Measurements from ENCODE around the gene SLC11A1.

Gene SLC11A1

GRCh38 chr2:218366621-218367414, 15.3 kb upstream of the SLC11A1 start:
- FAIRE-seq = no peak

GRCh38 chr2:218367415-218368149, 14.5 kb upstream of the SLC11A1 start:
- FAIRE-seq = no peak

- no peak for FAIRE-seq
These were observed 13.9 kb upstream of the SLC11A1 start for GRCh38 chr2:218368150-218368528.

GRCh38 chr2:218368621-218369153, 13.4 kb upstream of the SLC11A1 start:
- FAIRE-seq = no peak

- no peak for FAIRE-seq
These were observed 12.7 kb upstream of the SLC11A1 start for GRCh38 chr2:218369330-218369729.

- no peak for FAIRE-seq
These were observed 11.5 kb upstream of the SLC11A1 start for GRCh38 chr2:218370410-218371063.

- FAIRE-seq = no peak
These were observed 10.1 kb upstream of the SLC11A1 start for GRCh38 chr2:218371983-218372350.

- no peak for FAIRE-seq
These were observed 7.3 kb upstream of the SLC11A1 start for GRCh38 chr2:218374795-218375194.

GRCh38 chr2:218375212-218375611, 6.9 kb upstream of the SLC11A1 start:
- peak; percentile 91 for FAIRE-seq

- FAIRE-seq = no peak
These were observed 4.0 kb upstream of the SLC11A1 start for GRCh38 chr2:218378053-218378452.

GRCh38 chr2:218382785-218383184, 712 bp downstream of the SLC11A1 start:
- FAIRE-seq = no peak

- no peak for FAIRE-seq
These were observed 1.9 kb downstream of the SLC11A1 start for GRCh38 chr2:218383892-218384519.

GRCh38 chr2:218384975-218385374, 2.9 kb downstream of the SLC11A1 start:
- no peak for FAIRE-seq

GRCh38 chr2:218386505-218387368, 4.7 kb downstream of the SLC11A1 start:
- no peak for FAIRE-seq

- FAIRE-seq = no peak
These were observed 5.5 kb downstream of the SLC11A1 start for GRCh38 chr2:218387369-218388194.

GRCh38 chr2:218389333-218390150, 7.5 kb downstream of the SLC11A1 start:
- no peak for FAIRE-seq

GRCh38 chr2:218391202-218391601, 9.1 kb downstream of the SLC11A1 start:
- FAIRE-seq = no peak

GRCh38 chr2:218392459-218392858, 10.4 kb downstream of the SLC11A1 start:
- no peak for FAIRE-seq

- FAIRE-seq = no peak
These were observed 10.9 kb downstream of the SLC11A1 start for GRCh38 chr2:218392891-218393462.

Measured in endometrium (tissue), 2 donors.